H1 (cell line): ENCODE data around the gene MTCH2. TPM values are rescaled to one million over a fixed set of nuclear protein-coding genes. Genes with fewer than 3 reads are reported as not detected.

Source experiments
- NANOG ChIP-seq: IDR thresholded peaks from 2 replicates; pipeline ENCODE4 v1.6.1; 2011; ENCODE audit warnings: low read length, low read depth, mild to moderate bottlenecking, inconsistent platforms; ENCODE audit not compliant: insufficient read depth, poor library complexity, severe bottlenecking
- polyA plus RNA-seq, 7 experiments: library from polyadenylated mRNA; depleted of rRNA in 3 of 7; stranded (reverse) in 5 of 7; unstranded in 2 of 7; fragments of >200 nt in 5 of 7; fragments of 200-250 nt in 2 of 7; gene quantifications; 1 replicate in 5 of 7; 2 replicates in 1 of 7; 4 replicates in 1 of 7; pipeline versions ENCODE4 v1.2.1 to v1.2.3, GENCODE V29; 2011 to 2013; ENCODE audit warnings: missing spikeins in 2 of 7, mixed read lengths in 2 of 7
- total RNA-seq: library from RNA; stranded (reverse); fragmentation: NEBNext Ultra II Directional; extraction: Animal tissue kit (Norgen Biotek cat#: 25700); gene quantifications from 2 replicates; pipeline ENCODE4 v1.2.1, GENCODE V29; 2021

MTCH2 gene
- total and polyA plus RNA-seq, 2 of the 8 experiments (the other 6 are each of a cell fraction or from before 2014, with no cell fraction given), result 157 to 171 TPM

DNA sequence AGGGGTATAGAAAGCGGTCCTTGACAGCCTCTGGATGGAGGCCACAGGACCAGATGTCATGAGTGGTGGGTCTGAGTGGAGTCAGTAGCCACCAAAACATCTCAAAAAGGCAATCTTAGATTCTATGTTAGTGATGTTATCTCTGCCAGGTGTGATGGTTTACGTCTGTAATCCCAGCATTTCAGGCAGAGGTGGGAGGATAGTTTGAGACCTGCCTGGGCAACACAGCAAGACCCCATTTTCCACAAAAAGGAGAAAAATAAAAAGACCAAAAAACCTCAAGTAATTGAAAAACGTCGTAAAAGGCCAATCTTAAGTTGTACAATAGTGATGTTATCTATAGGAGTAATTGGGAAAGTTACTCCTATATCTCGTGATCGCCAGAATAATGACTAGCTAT lies 3.7 kb upstream of the MTCH2 start (continued):
- no peak for TF ChIP-seq NANOG
